Stomach (tissue), 9 donors: ENCODE measurements around the gene RPH3AL. TPM values are rescaled to one million over a fixed set of nuclear protein-coding genes. Genes with fewer than 3 reads are reported as not detected.
"Not testable (repeated sequence)": the region's sequence is repeated elsewhere in the genome, so short reads cannot be mapped to it uniquely, and the experiment has no call there.

ENCODE experiments used
- DNase-seq, 2 donors: peaks; one replicate each; pipeline versions ENCODE4 v3.0.0 to v3.0.0-alpha.2; 2013 to 2019
- H3K27ac ChIP-seq, 5 donors: fragments of 200-600 bp in 4 of 5; sonication (generic) in 4 of 5; one replicate each; pipeline ENCODE4 v1.5.1; 2013 to 2019; ENCODE audit warnings: mild to moderate bottlenecking in 1 of 5, moderate library complexity in 1 of 5
- H3K27me3 ChIP-seq, 3 donors: fragments of 200-600 bp; sonication (generic); one replicate each; pipeline ENCODE4 v1.5.1; 2017 to 2019; ENCODE audit warnings: mixed run types in 1 of 3
- H3K36me3 ChIP-seq, 4 donors: fragments of 200-600 bp; sonication (generic); 1 replicate in 3 of 4; 2 replicates in 1 of 4; pipeline ENCODE4 v1.5.1; 2016 to 2019
- H3K4me1 ChIP-seq, 4 donors: fragments of 200-600 bp; sonication (generic); one replicate each; pipeline ENCODE4 v1.5.1; 2016 to 2019
- H3K4me3 ChIP-seq, 4 donors: fragments of 200-600 bp; sonication (generic) in 3 of 4; one replicate each; pipeline ENCODE4 v1.5.1; 2016 to 2019; ENCODE audit warnings: mild to moderate bottlenecking in 1 of 4
- H3K9me3 ChIP-seq, 4 donors: fragments of 200-600 bp; sonication (generic); one replicate each; pipeline ENCODE4 v1.5.1; 2016 to 2019
- EP300 ChIP-seq: sonication (generic); formaldehyde crosslinking; IDR thresholded peaks from one replicate; pipeline ENCODE4 v1.6.1; 2017; ENCODE audit warnings: antibody characterized with exemption
- POLR2A ChIP-seq, 4 donors: fragments of 450-650 bp; IDR thresholded peaks; one replicate each; pipeline ENCODE4 v1.6.1; 2016; ENCODE audit warnings: antibody characterized with exemption in 4 of 4, control low read depth in 2 of 4, mild to moderate bottlenecking in 1 of 4, moderate library complexity in 1 of 4
- POLR2AphosphoS5 ChIP-seq, 3 donors: sonication (generic); formaldehyde crosslinking; IDR thresholded peaks; one replicate each; pipeline ENCODE4 v1.6.1; 2016; ENCODE audit warnings: antibody characterized with exemption in 3 of 3
- WGBS, 5 donors: extraction: QIAGEN DNeasy Blood & Tissue Kit in 3 of 5; methylation state at CpG; one replicate each; pipeline versions ENCODE4 v1.1.5 to v1.1.7; 2013 to 2018; 5-methylcytosine and 5-hydroxymethylcytosine counted together
- intact Hi-C: fragments of 100-400 bp; cut with DNase I; formaldehyde crosslinking; loops from one replicate; pipeline ENCODE4 v1.15.1; 2023; ENCODE audit warnings: low total_unique reads
- polyA plus RNA-seq, 3 donors: library from polyadenylated mRNA; stranded (reverse); fragments of 200-250 nt; gene quantifications; one replicate each; pipeline ENCODE4 v1.2.3, GENCODE V29; 2013
- total RNA-seq, 5 donors: library from RNA; depleted of rRNA; stranded (reverse); fragments of >200 nt; gene quantifications; one replicate each; pipeline versions ENCODE4 v1.1.0 to v1.2.3, GENCODE V29; 2014 to 2016
- TF ChIP-seq, protein P1 (sequence below), 7 experiments: fragments of 450-650 bp in 4 of 7; fragments of 200-600 bp in 3 of 7; sonication (generic) in 3 of 7; IDR thresholded peaks; one replicate each; pipeline ENCODE4 v1.5.1; 2016 to 2019; ENCODE audit warnings: antibody characterized with exemption in 7 of 7, control low read depth in 2 of 7, mild to moderate bottlenecking in 1 of 7
- donor health status: healthy with polysubstance abuse.
- donor health status: Bipolar disorder and iron deficiency.
- donor health status: healthy.

RPH3AL gene
- total and polyA plus RNA-seq, 8 donors: 4.9 to 38.5 (median 17.4) TPM

DNA sequence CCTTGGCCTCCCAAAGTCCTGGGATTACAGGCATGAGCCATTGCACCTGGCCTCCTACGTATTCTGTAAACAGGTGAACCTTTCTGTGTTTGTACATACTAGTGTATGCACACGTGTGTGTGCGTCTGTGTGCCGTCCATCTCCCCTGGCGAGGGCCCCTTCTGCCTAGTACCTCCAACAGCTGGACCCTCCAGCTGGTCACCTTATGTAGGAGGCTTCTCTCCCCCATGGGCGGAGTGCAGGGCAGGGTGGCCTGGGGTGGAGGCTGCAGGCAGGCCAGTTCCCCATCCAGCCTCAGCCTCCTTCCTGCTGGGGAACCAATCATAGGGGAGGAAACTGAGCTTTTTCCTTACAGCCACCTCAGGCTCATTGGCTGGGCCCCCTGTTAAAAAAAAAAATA is 146.8 kb downstream of the RPH3AL start:
- TF ChIP-seq, protein P1, sequence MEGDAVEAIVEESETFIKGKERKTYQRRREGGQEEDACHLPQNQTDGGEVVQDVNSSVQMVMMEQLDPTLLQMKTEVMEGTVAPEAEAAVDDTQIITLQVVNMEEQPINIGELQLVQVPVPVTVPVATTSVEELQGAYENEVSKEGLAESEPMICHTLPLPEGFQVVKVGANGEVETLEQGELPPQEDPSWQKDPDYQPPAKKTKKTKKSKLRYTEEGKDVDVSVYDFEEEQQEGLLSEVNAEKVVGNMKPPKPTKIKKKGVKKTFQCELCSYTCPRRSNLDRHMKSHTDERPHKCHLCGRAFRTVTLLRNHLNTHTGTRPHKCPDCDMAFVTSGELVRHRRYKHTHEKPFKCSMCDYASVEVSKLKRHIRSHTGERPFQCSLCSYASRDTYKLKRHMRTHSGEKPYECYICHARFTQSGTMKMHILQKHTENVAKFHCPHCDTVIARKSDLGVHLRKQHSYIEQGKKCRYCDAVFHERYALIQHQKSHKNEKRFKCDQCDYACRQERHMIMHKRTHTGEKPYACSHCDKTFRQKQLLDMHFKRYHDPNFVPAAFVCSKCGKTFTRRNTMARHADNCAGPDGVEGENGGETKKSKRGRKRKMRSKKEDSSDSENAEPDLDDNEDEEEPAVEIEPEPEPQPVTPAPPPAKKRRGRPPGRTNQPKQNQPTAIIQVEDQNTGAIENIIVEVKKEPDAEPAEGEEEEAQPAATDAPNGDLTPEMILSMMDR (IDR thresholded peaks at IDR 0.05): no peak
- TF ChIP-seq POLR2AphosphoS5 (IDR thresholded peaks at IDR 0.05) (no peak), EP300 (no peak), POLR2A (IDR thresholded peaks at IDR 0.05) (no peak)
- Histone ChIP-seq H3K9me3 (no peaks in the 10 kb centered on the region), H3K4me1 (peaks cover 0 to under 1% (median 0%) of the 10 kb centered on the region in 4 donors), H3K27me3 (peaks cover 0 to 37% (median 0%) of the 10 kb centered on the region in 3 donors), H3K4me3 (no peak overlapping the region), H3K27ac (no peak overlapping the region), H3K36me3 (peaks cover 0 to 5% (median 0%) of the 10 kb centered on the region in 4 donors)
- intact Hi-C loops: no loop called here
- 72 to 82% (median 78%) methylated on average over 6 of the region's 6 CpGs for WGBS, 5 donors
- no peak for DNase-seq

- intact Hi-C loops: no loop called here
- H3K4me3 ChIP-seq: no peak overlapping the region
- H3K9me3 ChIP-seq: no peaks in the 10 kb centered on the region
- DNase-seq: no peak
- H3K4me1 ChIP-seq: peaks cover 0 to 6% (median 3%) of the 10 kb centered on the region in 4 donors
- peaks cover 0 to under 1% (median 0%) of the 10 kb centered on the region in 4 donors for H3K36me3 ChIP-seq
- 30 to 44% (median 37%) methylated on average over 10 of the region's 10 CpGs for WGBS, 5 donors
- TF ChIP-seq EP300 (no peak), POLR2AphosphoS5 (IDR thresholded peaks at IDR 0.05) (no peak)
- TF ChIP-seq, protein P1 (IDR thresholded peaks at IDR 0.05): no peak
- no peak overlapping the region for H3K27ac ChIP-seq
- H3K27me3 ChIP-seq: peaks cover 0 to 43% (median 0%) of the 10 kb centered on the region in 3 donors
These were observed 147.4 kb downstream of the RPH3AL start for GRCh38 chr17:205148-205669.

DNA sequence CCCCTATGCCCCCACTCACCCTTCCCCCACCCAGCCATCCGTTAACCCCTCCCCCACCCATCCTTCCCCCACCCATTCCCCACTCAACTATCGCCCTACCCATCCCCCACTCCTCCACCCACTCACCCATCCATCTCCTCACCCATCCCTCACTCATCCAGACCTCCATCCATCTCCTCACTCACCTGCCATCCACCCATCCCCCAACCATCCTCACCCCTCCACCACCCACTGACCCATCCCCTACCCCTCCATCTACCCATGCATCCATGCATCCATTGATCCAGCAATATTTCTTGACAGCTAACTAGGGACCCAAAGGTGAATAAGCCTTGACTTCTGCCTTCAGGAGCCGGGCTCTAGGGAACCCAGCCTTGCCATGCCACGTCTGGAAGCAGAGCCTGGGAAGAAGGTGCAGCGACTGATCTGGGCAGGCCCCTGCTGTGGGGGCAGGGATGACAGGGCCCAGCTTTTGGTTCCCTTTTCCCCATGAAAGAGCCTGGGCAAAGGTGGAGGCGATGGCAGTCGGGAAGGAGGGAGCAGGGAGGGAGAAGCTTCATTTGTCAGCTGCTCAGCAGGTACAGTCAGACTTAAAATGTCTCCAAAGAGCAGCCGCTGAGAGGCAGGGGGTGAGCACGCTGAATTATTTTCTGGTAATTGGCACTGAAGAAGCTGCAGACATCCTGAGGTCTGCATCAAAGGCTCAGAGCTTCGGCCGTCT is 148.0 kb downstream of the RPH3AL start:
- TF ChIP-seq POLR2A (IDR thresholded peaks at IDR 0.05): no peak
- TF ChIP-seq, protein P1 (IDR thresholded peaks at IDR 0.05): no peak
- no peak for DNase-seq
- intact Hi-C loops: no loop called here

DNA sequence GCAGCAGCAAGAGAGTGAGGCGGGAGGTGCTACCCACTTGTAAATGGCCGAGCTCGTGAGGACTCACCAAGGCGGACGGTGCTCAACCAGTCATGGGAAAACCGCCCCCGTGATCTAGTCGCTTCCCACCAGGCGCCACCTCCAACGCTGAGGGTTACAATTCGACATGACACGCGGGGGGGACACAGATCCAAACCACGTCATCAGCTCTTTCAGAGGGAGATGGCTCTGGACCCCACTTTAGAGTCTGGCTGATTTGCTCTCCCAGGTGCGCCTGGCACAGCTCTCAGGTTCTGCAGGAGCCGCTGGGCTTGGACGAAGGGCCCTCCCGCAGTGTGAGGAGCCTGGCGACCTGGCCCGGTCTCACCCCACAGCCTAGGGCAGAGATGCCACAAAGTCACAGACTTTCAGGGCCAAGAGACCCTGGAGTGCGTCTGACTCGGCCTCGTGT is 150.1 kb downstream of the RPH3AL start:
- H3K4me1 ChIP-seq: peaks cover 0 to 22% (median 18%) of the 10 kb centered on the region in 4 donors
- no peaks in the 10 kb centered on the region for H3K36me3 ChIP-seq
- intact Hi-C loops: no loop called here
- no peaks in the 10 kb centered on the region for H3K9me3 ChIP-seq
- H3K4me3 ChIP-seq: no peak overlapping the region
- WGBS, 5 donors: 81 to 85% (median 84%) methylated on average over 18 to 23 of the region's 23 CpGs
- H3K27ac ChIP-seq: no peak overlapping the region
- no peak for TF ChIP-seq POLR2A (IDR thresholded peaks at IDR 0.05)
- TF ChIP-seq POLR2AphosphoS5 (IDR thresholded peaks at IDR 0.05): no peak
- no peak for TF ChIP-seq EP300
- TF ChIP-seq, protein P1 (IDR thresholded peaks at IDR 0.05): no peak
- DNase-seq: no peak
- peaks cover 0 to 58% (median 4%) of the 10 kb centered on the region in 3 donors for H3K27me3 ChIP-seq

More for the DNA sequence above, 148.0 kb downstream of the RPH3AL start:
- H3K27me3 ChIP-seq: peaks cover 0 to 47% (median 0%) of the 10 kb centered on the region in 3 donors
- H3K4me3 ChIP-seq: no peak overlapping the region
- no peaks in the 10 kb centered on the region for H3K36me3 ChIP-seq
- peaks cover 0 to 12% (median 10%) of the 10 kb centered on the region in 4 donors for H3K4me1 ChIP-seq
- H3K27ac ChIP-seq: no peak overlapping the region
- H3K9me3 ChIP-seq: no peaks in the 10 kb centered on the region
- WGBS, 5 donors: 46 to 54% (median 48%) methylated on average over 10 to 11 of the region's 11 CpGs

GRCh38 chr17:201736-202135 is 150.9 kb downstream of the RPH3AL start:
- DNase-seq, H3K9me3 ChIP-seq, H3K36me3 ChIP-seq, H3K4me3 ChIP-seq, H3K27ac ChIP-seq, intact Hi-C loops: not testable (repeated sequence)
- Histone ChIP-seq H3K4me1 (peaks cover 0 to 22% (median 18%) of the 10 kb centered on the region in 4 donors), H3K27me3 (peaks cover 0 to 61% (median 4%) of the 10 kb centered on the region in 3 donors)
- WGBS, 5 donors: 60 to 68% (median 67%) methylated on average over 8 to 10 of the region's 13 CpGs

- peaks cover 0 to 22% (median 18%) of the 10 kb centered on the region in 4 donors for H3K4me1 ChIP-seq
- H3K27ac ChIP-seq, DNase-seq, H3K36me3 ChIP-seq, H3K9me3 ChIP-seq, intact Hi-C loops, H3K4me3 ChIP-seq: not testable (repeated sequence)
- peaks cover 0 to 66% (median 4%) of the 10 kb centered on the region in 3 donors for H3K27me3 ChIP-seq
- 76 to 85% (median 81%) methylated on average over 7 to 13 of the region's 16 CpGs for WGBS, 5 donors
These were observed 151.3 kb downstream of the RPH3AL start for GRCh38 chr17:201257-201656.
